IgD-negative memory B cell (primary cell): ENCODE measurements around the gene UBQLN2. TPM values are rescaled to one million over a fixed set of nuclear protein-coding genes. Genes with fewer than 3 reads are reported as not detected.
"Not testable (repeated sequence)": the region's sequence is repeated elsewhere in the genome, so short reads cannot be mapped to it uniquely, and the experiment has no call there.

ENCODE experiments used
- H3K27ac Mint-ChIP-seq, 3 donors: one replicate each; pipeline ENCODE4 v1.8.0; 2020 to 2022; ENCODE audit warnings: mild to moderate bottlenecking in 3 of 3, mixed read lengths in 3 of 3, moderate library complexity in 1 of 3
- H3K27me3 Mint-ChIP-seq: one replicate; pipeline ENCODE4 v1.8.0; 2021; ENCODE audit warnings: mixed read lengths
- H3K36me3 Mint-ChIP-seq: one replicate; pipeline ENCODE4 v1.8.0; 2020; ENCODE audit warnings: mild to moderate bottlenecking, mixed read lengths
- H3K4me1 Mint-ChIP-seq, 3 donors: one replicate each; pipeline ENCODE4 v1.8.0; 2020 to 2022; ENCODE audit warnings: mixed read lengths in 3 of 3, mild to moderate bottlenecking in 1 of 3
- H3K4me3 Mint-ChIP-seq, 4 donors: one replicate each; pipeline ENCODE4 v1.8.0; 2020 to 2022; ENCODE audit warnings: mild to moderate bottlenecking in 4 of 4, mixed read lengths in 4 of 4, moderate library complexity in 3 of 4
- H3K9me3 Mint-ChIP-seq, 3 donors: one replicate each; pipeline ENCODE4 v1.8.0; 2020 to 2021; ENCODE audit warnings: mixed read lengths in 3 of 3, mild to moderate bottlenecking in 1 of 3
- polyA plus RNA-seq: library from polyadenylated mRNA; unstranded; fragments of 300-500 nt; fragmentation: Illumina TruSeq; gene quantifications from one replicate; pipeline ENCODE4 v1.2.3, GENCODE V29; 2021

Gene UBQLN2
- polyA plus RNA-seq, 1 donor from 2014 or later = 37.5 TPM

DNA sequence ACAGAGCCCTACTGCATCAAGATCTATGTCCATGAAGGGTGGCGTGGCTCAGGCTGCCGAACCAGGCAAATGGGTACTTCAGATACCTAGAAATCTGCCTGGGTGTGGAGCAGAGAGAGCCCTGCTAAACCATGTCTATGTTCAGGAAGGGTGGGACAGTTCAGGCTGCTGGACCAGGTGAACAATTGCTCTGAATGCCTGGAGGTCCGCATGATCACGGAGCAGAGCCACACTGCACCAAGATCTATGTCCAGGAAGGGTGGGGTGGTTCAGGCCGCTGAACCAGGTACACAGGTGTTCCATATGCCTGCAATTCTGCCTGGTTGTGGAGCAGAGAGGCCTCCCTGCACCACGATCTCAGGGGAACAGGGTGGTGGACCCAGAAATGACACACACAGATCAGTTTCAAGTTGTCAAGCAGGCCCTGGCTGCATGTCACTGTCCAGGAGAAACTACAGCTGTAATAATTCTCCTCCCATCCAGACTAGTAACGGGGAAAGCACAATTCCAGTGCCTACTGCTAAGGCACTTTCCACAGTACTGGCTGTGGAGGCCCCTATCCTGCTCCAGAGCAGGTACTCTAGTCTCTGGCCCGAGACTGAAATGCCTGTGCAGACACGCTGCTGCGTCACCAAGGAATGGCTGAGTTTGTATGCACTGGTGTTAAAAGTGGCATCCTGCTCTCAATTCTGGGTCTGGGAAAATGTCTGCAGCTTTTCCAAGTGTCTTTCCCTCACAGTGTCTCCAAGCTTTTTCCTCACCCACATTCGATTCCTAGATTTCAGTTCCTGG is 25.2 kb downstream of the UBQLN2 start:
- H3K9me3 Mint-ChIP-seq = peaks cover 1 to 9% (median 2%) of the 10 kb centered on the region in 3 donors
- peaks cover 2% of the 10 kb centered on the region for H3K36me3 Mint-ChIP-seq
- H3K27me3 Mint-ChIP-seq = no peaks in the 10 kb centered on the region
- peaks cover 0 to 8% (median 4%) of the 10 kb centered on the region in 3 donors for H3K4me1 Mint-ChIP-seq
- H3K27ac Mint-ChIP-seq = no peak overlapping the region
- H3K4me3 Mint-ChIP-seq = no peak overlapping the region

DNA sequence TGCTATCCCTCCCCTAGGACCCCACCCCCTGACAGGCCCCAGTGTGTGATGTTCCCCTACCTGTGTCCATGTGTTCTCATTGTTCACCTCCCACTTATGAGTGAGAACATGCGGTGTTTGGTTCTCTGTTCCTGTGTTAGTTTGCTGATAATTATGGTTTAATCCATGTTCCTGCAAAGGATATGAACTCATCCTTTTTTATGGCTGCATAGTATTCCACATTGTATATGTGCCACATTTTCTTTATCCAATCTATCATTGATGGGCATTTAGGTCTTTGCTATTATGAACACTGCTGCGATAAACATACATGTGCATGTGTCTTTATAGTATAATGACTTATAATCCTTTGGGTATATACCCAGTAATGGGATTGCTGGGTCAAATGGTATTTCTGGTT is 28.4 kb downstream of the UBQLN2 start:
- not testable (repeated sequence) for H3K4me3 Mint-ChIP-seq, H3K27ac Mint-ChIP-seq, H3K36me3 Mint-ChIP-seq, H3K9me3 Mint-ChIP-seq, H3K27me3 Mint-ChIP-seq
- H3K4me1 Mint-ChIP-seq = peaks cover 6 to 10% (median 8%) of the 10 kb centered on the region in 3 donors

GRCh38 chrX:56600141-56600540 is 36.7 kb downstream of the UBQLN2 start:
- Mint-ChIP-seq H3K9me3 (peaks cover 0 to 10% (median 0%) of the 10 kb centered on the region in 3 donors), H3K27me3 (no peaks in the 10 kb centered on the region), H3K27ac (no peak overlapping the region), H3K4me3 (no peak overlapping the region), H3K4me1 (peaks cover 0 to 4% (median 0%) of the 10 kb centered on the region in 3 donors), H3K36me3 (peaks cover 6% of the 10 kb centered on the region)

DNA sequence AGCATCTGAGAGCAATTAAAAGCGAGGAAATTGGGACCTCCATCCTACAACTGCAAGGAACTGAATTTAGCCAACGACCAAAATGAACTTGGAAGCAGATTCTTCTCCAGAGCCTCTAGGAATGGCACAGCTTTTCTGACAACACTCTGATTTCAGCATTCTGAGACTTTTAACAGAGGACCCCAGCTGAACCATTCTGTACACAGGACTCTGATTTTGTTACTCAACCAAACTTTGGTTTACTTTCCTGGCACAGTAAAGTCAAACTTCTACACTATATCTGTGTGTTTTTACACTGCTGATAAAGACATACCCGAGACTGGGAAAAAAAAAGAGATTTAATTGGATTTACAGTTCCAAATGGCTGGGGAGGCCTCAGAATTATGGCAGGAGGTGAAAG is 37.6 kb downstream of the UBQLN2 start:
- no peak overlapping the region for H3K4me3 Mint-ChIP-seq
- H3K4me1 Mint-ChIP-seq = no peaks in the 10 kb centered on the region

GRCh38 chrX:56615282-56615681 is 51.9 kb downstream of the UBQLN2 start:
- peaks cover 0 to 3% (median 3%) of the 10 kb centered on the region in 3 donors for H3K9me3 Mint-ChIP-seq
- no peak overlapping the region for H3K4me3 Mint-ChIP-seq
- no peak overlapping the region for H3K27ac Mint-ChIP-seq
- H3K27me3 Mint-ChIP-seq = no peaks in the 10 kb centered on the region
- peaks cover 4% of the 10 kb centered on the region for H3K36me3 Mint-ChIP-seq
- peaks cover 0 to 2% (median 0%) of the 10 kb centered on the region in 3 donors for H3K4me1 Mint-ChIP-seq

More for the DNA sequence above, 37.6 kb downstream of the UBQLN2 start:
- Mint-ChIP-seq H3K36me3 (peaks cover 7% of the 10 kb centered on the region), H3K27me3 (no peaks in the 10 kb centered on the region), H3K27ac (no peak overlapping the region), H3K9me3 (peaks cover 0 to 10% (median 0%) of the 10 kb centered on the region in 3 donors)

Other genes starting within 250 kb of the UBQLN2 start
- 59.1 TPM for gene NBDY, start 165.6 kb downstream of the UBQLN2 start, polyA plus RNA-seq